Raji (cell line): Measurements from ENCODE around the gene BACH2.

Experiments used
- POLR2A ChIP-seq: IDR thresholded peaks from 2 replicates; pipeline ENCODE4 v1.6.1; 2011; ENCODE audit warnings: low read depth, low read length, control low read depth; ENCODE audit not compliant: insufficient read depth

BACH2 gene

GRCh38 chr6:90193359-90193758, 103.3 kb downstream of the BACH2 start:
- no peak for TF ChIP-seq POLR2A

GRCh38 chr6:90192857-90193256, 103.8 kb downstream of the BACH2 start:
- TF ChIP-seq POLR2A: no peak

GRCh38 chr6:90190752-90191395, 105.8 kb downstream of the BACH2 start:
- TF ChIP-seq POLR2A: no peak

- TF ChIP-seq POLR2A: no peak
Measured at GRCh38 chr6:90190131-90190530, 106.5 kb downstream of the BACH2 start.

GRCh38 chr6:90187437-90188121, 109.1 kb downstream of the BACH2 start:
- no peak for TF ChIP-seq POLR2A

- TF ChIP-seq POLR2A: no peak
Measured at GRCh38 chr6:90186637-90187371, 109.8 kb downstream of the BACH2 start.

GRCh38 chr6:90186026-90186425, 110.6 kb downstream of the BACH2 start:
- no peak for TF ChIP-seq POLR2A

GRCh38 chr6:90184334-90185298, 112.0 kb downstream of the BACH2 start:
- TF ChIP-seq POLR2A: no peak

- TF ChIP-seq POLR2A: no peak
Measured at GRCh38 chr6:90183587-90184333, 112.9 kb downstream of the BACH2 start.

GRCh38 chr6:90180526-90180925, 116.1 kb downstream of the BACH2 start:
- TF ChIP-seq POLR2A: no peak

GRCh38 chr6:90179190-90180169, 117.2 kb downstream of the BACH2 start:
- no peak for TF ChIP-seq POLR2A

GRCh38 chr6:90178384-90178855, 118.2 kb downstream of the BACH2 start:
- TF ChIP-seq POLR2A: no peak
